K562 (cell line): ENCODE measurements around the gene HECA. TPM values are rescaled to one million over a fixed set of nuclear protein-coding genes. Genes with fewer than 3 reads are reported as not detected.

ENCODE experiments used
- ATF3 ChIP-seq, 2 experiments: fragments of 450-650 bp in 1 of 2; sonication (generic) in 1 of 2; formaldehyde crosslinking in 1 of 2; IDR thresholded peaks in 1 of 2; conservative IDR thresholded peaks in 1 of 2; 2 replicates each; pipeline versions ENCODE4 v1.6.1 to v1.8.1; 2016 to 2023; ENCODE audit warnings: mild to moderate bottlenecking in 2 of 2, moderate library complexity in 2 of 2, inconsistent platforms in 1 of 2, missing genetic modification reagents in 1 of 2
- E2F6 ChIP-seq, 2 experiments: IDR thresholded peaks; 2 replicates each; pipeline ENCODE4 v1.6.1; 2011; ENCODE audit warnings: borderline replicate concordance in 1 of 2, control low read depth in 1 of 2, low read depth in 1 of 2, low read length in 1 of 2, mild to moderate bottlenecking in 1 of 2, mixed read lengths in 1 of 2, moderate library complexity in 1 of 2; ENCODE audit not compliant: insufficient read depth in 1 of 2, insufficient read length in 1 of 2, poor library complexity in 1 of 2, severe bottlenecking in 1 of 2; ENCODE audit errors: extremely low read depth in 1 of 2
- E4F1 ChIP-seq: fragments of 250-450 bp; sonication (Bioruptor Pico); IDR thresholded peaks from 2 replicates; pipeline ENCODE4 v1.5.0; 2021; ENCODE audit warnings: mild to moderate bottlenecking, borderline replicate concordance
- GATAD2B ChIP-seq: fragments of 450-650 bp; IDR thresholded peaks from 2 replicates; pipeline ENCODE4 v1.6.1; 2017; ENCODE audit warnings: mild to moderate bottlenecking, borderline replicate concordance
- ID3 ChIP-seq, 2 experiments: fragments of 250-450 bp in 1 of 2; fragments of 450-650 bp in 1 of 2; sonication (Bioruptor Pico) in 1 of 2; IDR thresholded peaks; 2 replicates each; pipeline versions ENCODE4 v1.6.1 to v1.8.0; 2016 to 2021; ENCODE audit warnings: mild to moderate bottlenecking in 2 of 2, moderate library complexity in 2 of 2, missing compliant biosample characterization in 1 of 2, missing genetic modification characterization in 1 of 2
- KLF13 ChIP-seq: fragments of 450-650 bp; IDR thresholded peaks from 2 replicates; pipeline ENCODE4 v1.6.1; 2016; ENCODE audit warnings: missing genetic modification characterization, low read depth, mild to moderate bottlenecking, missing compliant biosample characterization, moderate library complexity, borderline replicate concordance
- SIN3B ChIP-seq: fragments of 450-650 bp; IDR thresholded peaks from 2 replicates; pipeline ENCODE4 v1.6.1; 2017; ENCODE audit warnings: low read depth, mild to moderate bottlenecking, moderate library complexity
- ZNF584 ChIP-seq: fragments of 200-800 bp; sonication (Bioruptor generic); IDR thresholded peaks from 2 replicates; pipeline ENCODE4 v1.6.1; 2016; ENCODE audit warnings: low read depth, mild to moderate bottlenecking, missing genetic modification characterization, missing compliant biosample characterization
- polyA plus RNA-seq, 8 experiments: library from polyadenylated mRNA; depleted of rRNA in 4 of 8; stranded (reverse) in 5 of 8; unstranded in 3 of 8; fragments of >200 nt; fragmentation: Nextera tagmentation in 2 of 8; fragmentation: Illumina TruSeq in 1 of 8; extraction: Ambion mirVana in 2 of 8; extraction: Trizol in 1 of 8; gene quantifications; 2 replicates each; pipeline versions ENCODE4 v1.2.1 to v1.2.3, GENCODE V29; 2011 to 2014; ENCODE audit warnings: inconsistent platforms in 1 of 8, missing spikeins in 1 of 8
- total RNA-seq, 7 experiments: library from RNA; depleted of rRNA in 6 of 7; stranded (reverse); fragments of >200 nt in 6 of 7; fragmentation: Illumina TruSeq in 2 of 7; extraction: Trizol in 2 of 7; gene quantifications; 2 replicates each; pipeline versions ENCODE4 v1.2.1 to v1.2.3, GENCODE V29; 2011 to 2021; ENCODE audit warnings: low replicate concordance in 1 of 7

HECA gene
- total and polyA plus RNA-seq, 9 of the 15 experiments (the other 6 are each of a cell fraction or from before 2014, with no cell fraction given) = 0.31 to 2.3 (median 1.1) TPM

- TF ChIP-seq E4F1 (CRISPR knock-in tag) (no peak), GATAD2B (peak; percentile 59; the same call in 1 of the 2 replicates), ATF3 (IDR thresholded peaks at IDR 0.05) (no peak), ATF3 (CRISPR knock-in tag; conservative IDR thresholded peaks at IDR 0.05) (0 out of 2 replicates have a peak, but pooled peaks have one; percentile 50), E2F6 (IDR thresholded peaks at IDR 0.05; ENCODE audit: borderline replicate concordance in 1 of 2, extremely low read depth in 1 of 2, insufficient read depth in 1 of 2, insufficient read length in 1 of 2, low read depth in 1 of 2, low read length in 1 of 2, poor library complexity in 1 of 2, severe bottlenecking in 1 of 2) (peak in 1 of 2 experiments; percentile 42), ZNF584 (CRISPR knock-in tag) (no peak), SIN3B (peak; percentile 18; the same call in 1 of the 2 replicates), KLF13 (tag) (peak; percentile 84; the same call in 1 of the 2 replicates), ID3 (CRISPR knock-in tag; IDR thresholded peaks at IDR 0.05) (no peak), ID3 (tag; IDR thresholded peaks at IDR 0.05) (0 out of 2 replicates have a peak, but pooled peaks have one; percentile 19)
Observed at GRCh38 chr6:139135578-139136545, 982 bp downstream of the HECA start (continued).
